T-helper 2 cell (primary cell): ENCODE measurements around the gene CUBN.

Source experiments
- DNase-seq, 5 experiments: peaks; one replicate each; pipeline versions ENCODE4 v3.0.0 to v3.0.0-alpha.2; 2012 to 2022

Gene CUBN

DNA sequence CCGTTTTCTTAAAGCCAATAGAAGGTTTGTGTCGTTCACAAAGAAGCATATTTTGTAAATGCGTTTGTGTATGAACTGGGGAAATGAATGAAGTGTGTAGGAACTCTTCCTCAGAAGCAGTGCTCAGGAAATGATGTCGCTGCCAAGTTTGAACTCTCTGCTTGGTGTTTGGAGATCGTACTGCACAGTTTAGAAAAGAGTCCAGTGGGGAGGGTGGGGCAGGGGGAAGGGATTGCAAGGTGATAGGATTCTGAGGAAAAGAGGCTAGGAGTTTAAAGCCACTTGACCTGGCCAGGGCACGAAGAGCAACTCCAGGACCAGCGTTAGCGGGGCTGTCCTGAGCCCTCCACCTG, 122.2 kb downstream of the CUBN start:
- no peak for DNase-seq

GRCh38 chr10:17006631-17007417, 122.8 kb downstream of the CUBN start:
- DNase-seq = no peak

- no peak for DNase-seq
These were observed 123.7 kb downstream of the CUBN start for GRCh38 chr10:17005621-17006566.

- DNase-seq = no peak
These were observed 124.7 kb downstream of the CUBN start for GRCh38 chr10:17004801-17005380.

DNA sequence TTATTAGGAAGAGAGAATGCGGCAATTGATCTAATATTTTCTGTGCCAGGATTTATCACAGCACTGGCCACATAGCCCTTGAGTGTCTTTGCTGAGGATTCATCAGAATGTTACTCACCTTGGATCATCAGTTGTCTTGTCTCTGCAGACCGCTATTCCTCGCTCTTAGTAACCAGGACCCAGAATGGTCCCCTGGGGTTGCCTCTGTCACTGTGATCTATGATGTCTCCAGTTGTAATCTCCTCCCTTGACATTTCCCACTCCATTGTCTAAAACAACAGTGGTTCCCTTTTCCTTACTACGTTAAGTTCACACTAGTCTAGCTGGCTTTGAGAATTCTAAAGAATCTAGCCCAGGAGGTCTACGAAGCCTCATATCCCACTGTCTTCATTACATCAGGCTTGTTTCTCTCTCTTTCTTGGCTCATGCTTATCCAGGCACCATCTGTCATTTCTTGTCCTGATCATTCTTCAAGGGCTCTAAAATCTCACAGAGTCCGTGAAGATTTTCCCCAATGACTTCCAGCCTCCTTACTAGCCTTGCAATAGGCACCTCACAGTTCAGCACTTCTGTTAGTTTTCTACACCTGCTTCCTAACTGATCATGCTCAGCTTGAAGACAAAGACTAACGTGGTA, 125.8 kb downstream of the CUBN start:
- DNase-seq = no peak

DNA sequence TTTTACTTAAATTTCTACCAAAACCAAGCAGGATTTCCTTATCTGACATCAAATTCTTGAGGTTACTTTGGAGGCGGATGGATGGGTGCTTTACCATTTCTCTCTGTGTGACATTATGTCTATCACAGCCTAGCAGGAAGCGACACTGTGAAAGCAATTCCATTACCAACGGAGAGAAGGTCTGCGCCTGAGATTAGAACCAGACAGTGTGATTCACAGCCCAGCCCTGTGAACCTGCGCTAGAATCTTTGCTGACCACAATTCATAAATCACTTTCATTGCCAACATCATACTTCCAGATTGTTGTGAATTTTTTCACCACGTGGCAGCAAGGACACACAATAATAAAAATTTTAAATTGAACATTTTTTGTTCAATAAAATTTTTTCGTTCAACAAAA, 126.5 kb downstream of the CUBN start:
- peak in 4 of 5 experiments; percentile 38 to 85 (median 62) for DNase-seq

DNA sequence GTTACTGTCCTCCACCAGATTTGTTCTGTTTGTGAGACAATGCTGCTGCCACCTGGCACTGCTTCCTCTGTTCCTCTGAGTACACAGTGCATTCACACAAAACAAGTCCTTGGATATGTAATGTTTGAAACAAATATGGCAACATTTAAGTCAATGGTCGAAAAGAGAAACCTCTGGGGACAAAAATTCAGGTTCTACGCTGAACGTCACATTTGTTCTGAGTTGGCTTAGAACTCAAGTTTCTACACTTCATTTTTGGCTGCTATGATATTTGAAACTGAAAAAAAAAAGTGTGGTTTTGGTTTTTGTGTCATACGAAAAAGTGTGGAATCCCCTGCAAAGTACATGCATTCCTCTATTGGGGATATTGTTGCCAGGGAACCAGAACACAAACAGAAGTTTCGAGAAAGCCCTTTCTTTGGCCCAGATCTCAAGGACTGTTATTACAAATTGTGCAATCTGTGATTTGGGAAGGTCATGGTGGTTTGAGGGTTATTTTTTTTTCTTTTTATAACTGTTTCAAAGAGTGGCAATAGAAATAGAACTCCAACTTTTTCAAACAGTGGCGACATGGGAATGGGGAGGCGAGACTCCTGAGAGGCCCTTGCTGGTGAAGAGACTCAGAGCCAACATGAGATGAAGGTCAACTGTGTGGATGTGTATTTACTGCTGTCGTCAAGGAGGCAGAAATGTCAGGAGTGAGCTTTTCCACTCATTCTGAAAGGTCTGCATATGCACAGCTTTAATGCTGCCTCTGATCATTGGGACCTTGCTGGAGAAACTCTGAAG, 127.5 kb downstream of the CUBN start:
- DNase-seq = peak in 2 of 5 experiments; percentile 60 to 67

DNA sequence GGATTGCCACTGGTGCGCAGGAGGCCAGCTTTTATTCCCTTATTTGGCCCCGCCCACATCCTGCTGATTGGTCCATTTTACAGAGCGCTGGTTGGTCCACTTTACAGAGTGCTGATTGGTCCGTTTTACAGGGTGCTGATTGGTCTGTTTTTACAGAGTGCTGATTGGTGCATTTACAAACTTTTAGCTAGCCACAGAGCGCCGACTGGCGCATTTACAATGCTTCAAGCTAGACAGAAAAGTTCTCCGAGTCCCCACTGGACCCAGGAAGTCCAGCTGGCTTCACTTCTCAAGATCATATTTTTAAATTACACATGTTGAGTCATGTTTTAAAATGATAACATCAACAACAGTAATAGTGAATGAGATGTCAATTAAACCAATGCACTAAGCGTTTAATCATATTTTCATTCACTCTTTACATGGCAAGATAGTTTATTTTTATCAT, 128.3 kb downstream of the CUBN start:
- DNase-seq = no peak

DNA sequence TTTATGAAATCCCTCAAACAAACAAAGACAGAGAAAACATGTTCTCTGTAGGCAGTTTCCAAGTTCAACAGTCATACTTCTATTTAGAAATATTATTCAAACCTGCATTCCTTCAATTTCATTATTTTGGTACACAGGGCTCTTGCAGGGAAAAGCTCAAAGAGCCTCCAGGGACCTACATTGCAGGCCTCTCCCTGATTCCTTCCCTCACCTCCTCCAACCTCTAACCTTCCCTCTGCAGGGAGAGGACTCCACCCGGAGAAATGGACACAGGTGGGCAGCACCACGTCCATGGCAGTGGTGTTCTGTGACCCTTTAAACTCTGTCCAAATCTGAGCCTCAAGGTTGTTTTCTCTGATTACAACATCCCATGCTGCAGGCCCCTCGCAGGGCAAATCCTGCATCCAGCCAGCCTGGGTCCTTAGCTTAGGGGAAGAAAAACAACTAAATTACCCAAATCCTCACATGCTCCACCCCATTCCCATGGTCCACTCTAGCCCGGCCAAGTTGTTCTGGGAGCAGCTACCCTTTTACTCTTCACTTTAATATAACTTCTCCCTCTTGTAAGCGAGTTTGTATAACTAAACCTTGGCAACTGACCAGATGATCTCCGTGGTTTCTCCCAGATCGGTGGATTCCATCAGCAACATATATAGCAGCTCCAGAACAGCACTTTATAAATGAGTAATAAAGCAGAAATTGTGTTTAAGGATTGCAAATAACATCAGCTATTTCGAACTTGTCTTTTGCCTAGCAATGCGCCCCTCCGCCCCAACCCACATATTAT, 129.8 kb downstream of the CUBN start:
- no peak for DNase-seq

GRCh38 chr10:16996530-16996964, 133.1 kb downstream of the CUBN start:
- no peak for DNase-seq

DNA sequence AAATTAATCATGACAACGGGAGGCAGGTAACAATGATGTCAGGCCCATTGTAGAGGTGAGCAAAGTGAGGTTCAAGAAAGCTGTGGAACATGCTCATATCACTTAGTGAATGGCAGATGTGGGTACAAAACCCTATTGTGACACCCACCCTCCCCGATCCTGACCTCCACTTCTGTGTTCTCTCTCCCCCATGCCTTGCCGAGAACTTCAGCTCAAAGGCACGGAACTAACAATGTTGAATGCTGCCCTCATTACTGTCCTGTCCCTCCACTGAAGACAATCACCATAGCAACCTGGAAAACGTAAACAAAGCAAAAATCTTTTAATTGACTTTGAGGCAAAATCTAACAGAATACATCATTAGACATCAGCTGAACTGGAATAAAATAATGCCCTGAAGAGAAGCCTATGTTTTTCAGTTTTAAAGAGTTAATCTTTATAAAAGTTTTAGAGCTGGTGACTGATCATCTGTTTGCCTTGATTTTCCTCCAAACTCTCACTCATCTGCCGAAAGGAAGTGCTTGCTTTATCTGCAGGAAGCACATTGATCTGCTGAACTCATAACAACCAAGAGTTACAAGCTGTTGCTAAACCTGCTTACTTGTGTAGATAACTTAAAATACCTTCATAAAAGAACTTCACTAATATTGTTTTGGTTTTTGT, 133.6 kb downstream of the CUBN start:
- peak in 1 of 5 experiments; percentile 16 for DNase-seq

DNA sequence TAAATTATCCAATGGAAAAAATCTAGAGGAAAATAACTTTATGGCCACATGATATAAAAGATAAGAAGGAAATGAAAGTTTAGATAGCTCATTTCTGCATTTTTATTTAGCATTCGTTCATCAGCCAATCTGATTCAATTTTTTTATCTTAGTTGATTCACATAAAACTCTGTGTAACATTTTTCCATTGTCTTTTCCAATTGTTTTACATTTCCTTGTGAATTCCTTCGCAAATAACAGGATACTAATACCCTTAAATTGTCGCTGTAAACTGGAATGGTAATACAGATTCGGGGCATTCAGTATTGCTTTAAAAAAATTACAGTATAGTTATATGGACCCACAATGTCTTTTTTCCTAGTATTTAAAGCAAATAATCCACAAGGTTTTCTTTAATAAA, 136.4 kb downstream of the CUBN start:
- DNase-seq = no peak

GRCh38 chr10:16992611-16993119, 136.9 kb downstream of the CUBN start:
- no peak for DNase-seq

DNA sequence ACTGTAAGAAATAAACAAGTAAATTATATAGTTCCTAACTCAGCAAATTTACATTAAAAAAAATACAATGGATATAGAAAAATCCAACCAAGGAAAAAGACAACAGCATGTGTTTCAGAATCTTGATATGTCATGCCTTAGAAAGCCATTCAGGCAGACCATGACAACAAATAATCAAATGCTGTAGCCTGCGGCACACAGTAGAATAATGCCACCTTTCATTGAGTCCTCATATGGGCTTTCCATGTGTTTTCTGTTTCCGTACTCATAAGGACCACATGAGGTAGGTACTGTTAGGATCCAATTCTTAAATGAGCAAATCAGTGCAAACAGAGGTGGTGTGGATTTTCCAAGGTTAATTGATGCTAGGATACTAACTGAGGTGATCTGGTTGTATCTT, 138.6 kb downstream of the CUBN start:
- DNase-seq = no peak

GRCh38 chr10:16989826-16990293, 139.8 kb downstream of the CUBN start:
- no peak for DNase-seq

GRCh38 chr10:16988900-16989299, 140.7 kb downstream of the CUBN start:
- DNase-seq = no peak

DNA sequence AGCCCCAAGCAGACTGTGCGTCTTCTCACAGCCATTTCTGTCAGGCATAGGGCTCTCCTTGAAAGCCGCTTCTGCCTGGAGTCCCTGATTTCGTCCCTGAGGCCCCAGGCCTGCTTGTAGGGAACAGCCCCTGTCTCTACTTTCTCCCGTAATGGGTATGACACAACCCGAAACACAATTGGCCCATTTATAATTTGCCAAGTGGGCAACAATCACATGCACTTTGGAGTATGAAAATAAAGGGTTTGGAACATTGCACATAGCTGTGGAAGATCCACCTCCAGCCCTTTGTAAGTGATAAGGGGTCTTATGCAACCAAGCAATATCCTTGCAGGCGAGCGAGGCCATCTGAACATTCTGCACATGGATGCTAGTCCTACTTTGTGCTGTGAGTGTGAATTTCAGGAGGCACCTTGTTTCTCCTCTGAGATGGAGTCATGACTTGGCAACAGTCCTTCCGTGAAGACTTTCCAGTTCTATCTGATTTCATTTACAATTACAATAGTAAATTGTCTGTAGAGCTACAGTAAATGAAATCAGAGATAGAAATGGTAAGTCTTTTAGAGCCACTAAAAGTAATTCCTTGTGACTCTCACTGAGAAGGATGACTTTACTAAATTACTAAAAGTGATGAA, 141.5 kb downstream of the CUBN start:
- no peak for DNase-seq

DNA sequence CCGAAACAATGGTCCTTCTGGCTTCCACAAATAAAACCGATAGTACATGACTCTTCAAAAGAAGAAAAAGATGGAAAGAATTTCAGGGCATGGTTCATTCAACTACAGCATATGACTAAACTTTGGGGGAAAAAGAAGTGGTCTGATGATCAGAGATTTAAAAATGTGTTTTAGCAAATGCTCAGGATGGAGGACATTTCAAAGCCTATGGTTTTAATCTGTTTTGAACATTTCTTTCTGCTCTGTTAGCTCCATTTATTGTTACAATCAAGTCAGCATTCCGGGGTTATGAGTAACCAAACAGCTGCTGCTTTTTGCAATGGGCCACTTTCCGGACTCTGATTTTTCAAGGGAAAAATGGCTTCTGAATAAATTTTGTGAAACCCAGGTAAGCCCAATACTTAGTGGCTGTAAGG, 142.4 kb downstream of the CUBN start:
- no peak for DNase-seq

DNA sequence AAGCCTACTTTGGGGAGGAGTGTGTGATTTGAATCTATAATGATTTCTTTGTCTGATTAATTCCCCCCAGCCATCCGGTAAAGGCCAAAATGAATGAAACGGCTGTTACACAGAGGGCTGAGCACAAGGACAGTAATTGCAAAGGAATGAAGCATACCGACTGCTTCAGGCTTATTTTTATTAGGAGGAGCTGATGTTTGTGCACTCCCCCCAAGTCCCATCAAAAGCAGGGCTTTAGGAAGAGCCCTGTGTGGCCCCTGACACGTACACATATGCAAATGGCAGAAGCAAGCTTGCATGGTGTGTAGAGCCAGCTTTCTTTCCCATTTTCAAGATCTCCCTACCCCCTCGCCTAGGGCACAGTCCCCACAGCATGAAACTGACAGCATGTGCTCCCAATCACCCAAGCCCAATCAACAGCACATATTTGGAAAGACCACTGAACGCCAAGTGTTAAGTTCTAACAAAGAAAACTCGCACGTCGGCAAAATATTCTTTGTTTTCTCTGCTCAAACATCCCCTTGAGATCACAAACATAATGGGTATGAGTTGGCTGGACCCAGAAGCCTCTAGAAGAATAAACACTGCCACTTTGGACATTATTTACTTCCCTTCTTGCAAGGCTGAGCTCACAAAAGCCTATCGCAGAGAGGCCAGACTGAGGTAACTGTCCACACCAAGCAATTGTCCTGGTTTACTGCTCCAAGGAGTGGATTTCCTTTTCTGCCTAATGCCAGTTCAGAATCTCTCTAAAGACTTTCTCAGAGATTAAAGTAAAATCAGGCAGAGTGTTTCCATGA, 143.0 kb downstream of the CUBN start:
- no peak for DNase-seq
